ENCODE results near the gene DDX56.

DDX56 gene

GRCh38 chr7:44580945-44581878 is 7.5 kb upstream of the DDX56 start:
- H3K4me3 ChIP-seq (ENCODE audit: low read depth, low read length): peak overlapping the region; percentile 75
- no peak for TF ChIP-seq CTCF (IDR thresholded peaks at IDR 0.05; ENCODE audit: insufficient read depth, low read depth, low read length, missing control alignments)
- peak; percentile 77 for DNase-seq (ENCODE audit: low read depth)

DNA sequence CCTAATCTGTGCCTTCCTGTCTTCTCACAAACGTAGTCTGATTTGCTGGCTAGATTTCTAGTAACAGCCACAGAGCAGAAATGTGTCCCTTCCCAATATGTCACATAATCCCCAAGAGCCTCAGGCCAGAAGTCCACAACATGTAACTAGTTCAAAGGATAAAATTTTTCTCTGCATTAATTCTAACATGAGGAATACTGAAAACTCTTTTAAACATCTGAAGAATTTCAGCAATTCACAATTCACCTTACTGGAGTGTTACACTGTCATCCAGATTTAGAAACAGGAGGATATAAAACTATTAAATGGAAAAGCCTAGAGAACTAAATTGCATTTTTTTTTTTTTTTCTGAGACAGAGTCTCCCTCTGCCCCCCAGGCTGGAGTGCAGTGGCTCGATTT is 2.5 kb upstream of the DDX56 start:
- no peak for DNase-seq (ENCODE audit: low read depth)
- no peak for TF ChIP-seq CTCF (IDR thresholded peaks at IDR 0.05; ENCODE audit: insufficient read depth, low read depth, low read length, missing control alignments)
- no peak overlapping the region for H3K4me3 ChIP-seq (ENCODE audit: low read depth, low read length)

- TF ChIP-seq CTCF (IDR thresholded peaks at IDR 0.05; ENCODE audit: insufficient read depth, low read depth, low read length, missing control alignments): no peak
- H3K4me3 ChIP-seq (ENCODE audit: low read depth, low read length): no peak overlapping the region; the same call in 1 of the 2 replicates
- no peak for DNase-seq (ENCODE audit: low read depth)
Measured at GRCh38 chr7:44575054-44575453, 1.3 kb upstream of the DDX56 start.

DNA sequence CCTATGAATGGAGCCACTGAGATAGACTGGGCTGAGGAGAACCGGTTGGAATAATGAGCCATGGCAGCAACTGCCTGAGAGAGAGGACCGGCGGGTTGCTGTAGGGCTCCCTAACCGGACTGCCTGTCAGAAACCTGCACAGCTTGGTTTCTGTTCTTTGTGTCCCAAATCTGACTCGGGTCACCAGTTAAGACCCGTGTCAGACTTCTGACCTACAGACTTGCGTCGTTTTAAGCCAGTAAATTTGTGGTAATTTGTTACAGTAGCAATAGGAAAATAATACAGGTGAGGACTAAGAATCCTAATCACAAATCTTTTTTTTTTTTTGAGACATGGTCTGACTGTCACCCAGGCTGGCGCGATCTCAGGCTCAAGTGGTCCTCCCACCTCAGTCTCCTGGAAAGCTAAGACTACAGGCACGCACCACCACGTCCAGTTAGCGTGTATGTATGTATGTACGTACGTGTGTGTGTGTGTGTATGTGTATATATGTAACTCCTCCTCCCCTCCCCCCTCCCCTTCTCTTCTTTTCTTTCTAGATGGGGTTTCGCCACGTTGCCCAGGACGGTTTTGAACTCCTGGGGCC is 672 bp upstream of the DDX56 start:
- TF ChIP-seq CTCF (IDR thresholded peaks at IDR 0.05; ENCODE audit: insufficient read depth, low read depth, low read length, missing control alignments): no peak
- peak overlapping the region; percentile 84 for H3K4me3 ChIP-seq (ENCODE audit: low read depth, low read length)
- no peak for DNase-seq (ENCODE audit: low read depth)

- H3K4me3 ChIP-seq (ENCODE audit: low read depth, low read length): peak overlapping the region; percentile 84
- no peak for DNase-seq (ENCODE audit: low read depth)
- TF ChIP-seq CTCF (IDR thresholded peaks at IDR 0.05; ENCODE audit: insufficient read depth, low read depth, low read length, missing control alignments): no peak
Measured at GRCh38 chr7:44572771-44573170, 937 bp downstream of the DDX56 start.

DNA sequence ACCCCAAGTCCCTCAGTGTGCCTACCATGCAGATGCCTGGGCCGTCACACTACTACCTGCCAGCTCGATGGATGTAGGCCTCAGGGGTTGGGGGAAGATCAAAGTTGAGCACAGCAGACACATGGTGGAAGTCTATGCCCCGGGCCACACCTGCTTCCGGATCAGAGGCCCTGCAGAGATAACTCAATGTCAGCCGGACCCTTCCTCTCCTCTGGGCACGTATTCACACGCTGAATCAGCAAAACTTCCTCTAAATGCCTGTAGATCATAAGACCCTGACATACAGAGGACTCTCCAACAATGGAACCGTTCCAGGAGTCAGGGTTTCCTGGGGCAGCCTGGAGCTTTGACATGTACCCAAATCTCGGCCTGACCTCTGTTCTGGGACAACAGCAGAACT is 3.7 kb downstream of the DDX56 start:
- H3K4me3 ChIP-seq (ENCODE audit: low read depth, low read length): no peak overlapping the region
- no peak for DNase-seq (ENCODE audit: low read depth)
- no peak for TF ChIP-seq CTCF (IDR thresholded peaks at IDR 0.05; ENCODE audit: insufficient read depth, low read depth, low read length, missing control alignments)
